Measurements from ENCODE around the gene TBC1D22A.
"Not testable (repeated sequence)": the region's sequence is repeated elsewhere in the genome, so short reads cannot be mapped to it uniquely, and the experiment has no call there.

TBC1D22A gene

GRCh38 chr22:47162865-47163264, 400.4 kb downstream of the TBC1D22A start:
- no peak for DNase-seq

DNA sequence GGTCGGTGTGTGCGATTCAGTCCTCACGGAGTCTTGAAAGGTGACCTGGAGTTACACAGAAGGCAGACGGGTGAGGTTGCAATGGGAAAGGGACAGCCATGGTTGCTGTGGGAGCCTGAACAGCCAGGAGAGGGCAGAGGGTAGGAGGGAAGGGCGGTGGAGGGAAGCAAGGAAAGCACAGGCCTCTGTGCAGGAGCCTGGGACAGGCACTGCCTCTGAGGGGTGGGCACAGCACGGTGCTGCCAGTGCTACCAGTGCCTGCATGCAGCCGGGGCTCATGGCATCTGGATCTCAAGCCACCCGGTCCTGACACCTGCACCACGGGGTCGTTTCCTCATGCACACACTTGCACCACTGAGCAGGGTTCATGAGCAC, 401.0 kb downstream of the TBC1D22A start:
- DNase-seq, result no peak

GRCh38 chr22:47163856-47164513, 401.5 kb downstream of the TBC1D22A start:
- DNase-seq, result no peak

- DNase-seq, result no peak
These were observed 402.3 kb downstream of the TBC1D22A start for GRCh38 chr22:47164514-47165337.

DNA sequence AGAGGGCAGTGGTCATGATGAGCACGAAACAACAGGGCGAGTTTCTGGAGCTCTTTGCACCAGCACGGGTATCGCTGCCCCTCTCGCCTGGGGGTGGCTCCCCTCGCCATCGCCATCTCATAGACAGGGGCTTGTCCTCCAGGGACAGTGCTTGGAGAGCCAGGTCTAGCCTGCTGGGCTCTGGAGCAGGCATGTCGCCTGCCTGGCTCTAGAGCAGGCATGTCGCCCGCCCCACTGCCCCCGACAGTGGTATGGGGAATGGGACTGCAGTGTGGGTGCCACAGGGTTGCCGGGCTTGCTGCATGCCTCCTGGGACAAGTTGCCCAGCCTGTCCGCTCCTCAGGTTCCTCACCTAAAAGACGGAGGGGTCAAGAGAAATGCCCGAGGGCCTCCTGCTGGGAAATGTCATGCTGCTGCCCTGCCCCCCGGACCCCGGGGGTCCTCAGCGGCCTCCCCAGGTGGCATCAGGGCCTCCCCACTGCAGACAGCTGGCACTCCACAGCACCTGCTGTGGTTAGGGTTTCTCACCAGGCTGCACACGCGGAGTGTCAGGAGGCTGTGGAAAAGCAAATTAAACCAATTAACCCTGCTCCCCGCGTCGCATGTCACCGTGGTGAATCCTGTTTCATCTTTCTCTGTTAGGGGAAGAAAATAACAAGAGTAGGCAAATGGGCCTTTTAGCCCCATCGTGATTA, 403.0 kb downstream of the TBC1D22A start:
- no peak for DNase-seq

GRCh38 chr22:47166033-47166404, 403.6 kb downstream of the TBC1D22A start:
- DNase-seq, result no peak

- DNase-seq, result no peak
These were observed 404.1 kb downstream of the TBC1D22A start for GRCh38 chr22:47166446-47167016.

GRCh38 chr22:47167056-47167455, 404.6 kb downstream of the TBC1D22A start:
- no peak for DNase-seq

DNA sequence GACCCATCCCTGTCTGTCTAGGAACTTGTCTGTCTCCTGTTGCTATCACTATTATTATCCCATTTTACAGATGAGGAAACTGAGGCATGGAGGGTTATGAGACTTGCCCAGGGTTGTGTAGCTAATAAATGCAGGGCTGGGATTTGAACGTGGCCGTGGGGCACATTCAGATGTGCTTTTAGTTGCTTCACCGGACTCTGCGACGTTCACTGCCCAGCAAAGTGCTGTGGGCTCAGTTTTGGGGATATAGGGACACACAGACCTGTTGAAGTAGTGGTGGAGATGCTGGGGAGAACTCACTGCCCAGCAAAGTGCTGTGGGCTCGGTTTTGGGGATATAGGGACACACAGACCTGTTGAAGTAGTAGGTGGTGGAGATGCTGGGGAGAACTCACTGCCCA, 405.5 kb downstream of the TBC1D22A start:
- DNase-seq, result not testable (repeated sequence)

DNA sequence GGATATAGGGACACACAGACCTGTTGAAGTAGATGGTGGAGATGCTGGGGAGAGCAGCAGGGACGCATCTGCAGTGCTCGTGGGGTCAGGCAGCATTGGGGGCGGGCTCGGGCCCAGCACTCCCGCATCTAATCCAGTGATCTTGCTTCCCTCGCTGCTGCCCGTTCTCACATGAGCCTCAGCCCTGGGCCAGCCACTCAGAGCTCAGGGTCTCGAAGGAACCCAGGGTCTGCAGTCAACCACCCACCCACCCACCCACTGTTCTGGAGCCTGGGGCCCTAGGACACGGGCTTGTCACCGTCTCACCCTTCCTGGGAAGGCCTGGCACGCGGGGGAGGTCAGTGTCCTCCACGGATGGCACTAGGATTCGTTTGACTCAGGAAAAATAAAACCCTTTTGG, 406.0 kb downstream of the TBC1D22A start:
- no peak for DNase-seq

DNA sequence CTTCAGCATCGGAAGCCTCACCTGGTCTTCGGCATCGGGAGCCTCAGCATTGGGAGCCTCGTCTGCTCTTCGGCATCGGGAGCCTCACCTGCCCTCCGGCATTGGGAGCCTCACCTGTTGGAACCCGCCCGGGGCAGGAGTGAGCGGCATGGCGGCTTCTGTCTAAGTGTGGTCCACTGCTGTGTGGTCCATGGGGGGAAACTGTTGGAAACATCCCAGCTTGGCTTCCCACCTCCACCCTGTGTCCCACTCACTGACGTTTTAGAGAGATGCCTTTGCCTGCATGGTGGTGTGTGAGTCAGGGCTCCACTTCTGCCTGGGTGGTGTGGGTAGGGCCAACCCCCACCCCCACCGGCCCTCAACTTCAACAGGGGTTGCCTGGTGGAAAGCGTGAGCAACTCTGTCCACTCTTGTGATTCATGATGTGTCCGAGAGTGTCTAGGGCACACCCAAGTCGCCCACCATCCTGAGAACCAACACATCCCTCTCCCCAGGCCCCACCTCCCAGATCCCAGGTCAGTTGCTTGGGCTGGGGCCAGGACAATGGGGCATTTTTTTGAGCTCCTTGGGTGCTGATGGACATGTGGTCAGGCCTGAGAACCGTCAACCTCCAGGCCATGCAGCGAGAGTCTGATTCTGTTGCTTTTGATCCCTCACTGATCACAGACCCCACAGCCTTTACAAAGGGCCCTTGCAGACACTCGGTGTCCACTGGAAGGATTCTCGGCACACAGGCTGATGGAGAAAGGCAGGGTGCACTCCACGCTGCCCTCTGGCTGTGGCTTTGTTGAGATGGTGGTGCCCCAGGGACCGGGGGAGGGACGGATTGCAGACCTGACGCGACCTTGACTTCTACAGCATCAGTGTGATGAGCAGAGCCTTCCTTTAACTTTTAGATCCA, 406.7 kb downstream of the TBC1D22A start:
- DNase-seq, result no peak

DNA sequence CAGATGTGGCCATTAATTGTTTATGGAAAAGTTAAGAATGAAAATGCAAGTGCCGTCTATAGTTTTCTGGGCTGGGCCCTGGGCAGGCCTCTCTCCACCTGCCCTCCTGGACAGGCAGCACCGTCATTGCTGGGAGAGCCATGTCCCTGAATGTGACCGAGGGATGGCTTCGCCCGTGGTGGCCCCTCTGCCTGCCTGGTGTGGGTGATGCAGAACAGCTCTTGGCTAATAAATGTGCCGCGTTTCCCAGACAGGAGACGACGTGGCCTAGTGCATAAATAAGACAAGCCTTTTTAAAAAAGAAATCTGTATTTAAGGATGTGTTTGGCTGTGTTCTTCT, 407.3 kb downstream of the TBC1D22A start:
- no peak for DNase-seq

- not testable (repeated sequence) for DNase-seq
These were observed 408.3 kb downstream of the TBC1D22A start for GRCh38 chr22:47170511-47171440.

- DNase-seq, result no peak
These were observed 409.2 kb downstream of the TBC1D22A start for GRCh38 chr22:47171441-47172221.

- no peak for DNase-seq
These were observed 410.5 kb downstream of the TBC1D22A start for GRCh38 chr22:47172771-47173534.

- DNase-seq, result no peak
These were observed 411.1 kb downstream of the TBC1D22A start for GRCh38 chr22:47173535-47174021.

GRCh38 chr22:47174096-47174495, 411.6 kb downstream of the TBC1D22A start:
- DNase-seq, result no peak

DNA sequence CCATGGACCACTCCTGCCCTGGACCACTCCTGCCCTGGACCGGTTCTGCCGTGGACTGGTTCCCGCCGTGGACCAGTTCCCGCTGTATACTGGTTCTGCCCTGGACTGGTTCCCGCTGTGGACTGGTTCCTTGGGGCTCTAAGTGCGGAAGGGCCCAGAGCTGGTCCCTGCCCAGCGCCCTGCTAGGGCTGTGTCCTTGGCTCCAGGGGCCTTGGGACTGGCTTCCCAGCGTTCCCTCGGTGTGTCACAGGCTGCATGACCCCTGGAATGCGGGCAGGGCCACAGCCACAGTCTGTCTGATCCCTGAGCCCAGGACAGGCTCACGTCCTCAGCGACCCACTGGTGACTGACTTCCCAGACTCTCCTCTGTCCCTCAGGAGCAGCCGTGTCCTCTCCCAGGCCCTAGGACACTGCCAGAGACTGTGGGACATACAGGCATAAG, 412.2 kb downstream of the TBC1D22A start:
- DNase-seq, result no peak
